GM19351 (cell line): ENCODE results near the gene POP4.
"Not testable (repeated sequence)": the region's sequence is repeated elsewhere in the genome, so short reads cannot be mapped to it uniquely, and the experiment has no call there.

Source experiments
- ATAC-seq: cut with Tn5 transposase; IDR thresholded peaks from one replicate; pipeline ENCODE4 v1.9.1; 2021; ENCODE audit warnings: mild to moderate bottlenecking, moderate library complexity; ENCODE audit not compliant: unreplicated experiment

The POP4 gene

DNA sequence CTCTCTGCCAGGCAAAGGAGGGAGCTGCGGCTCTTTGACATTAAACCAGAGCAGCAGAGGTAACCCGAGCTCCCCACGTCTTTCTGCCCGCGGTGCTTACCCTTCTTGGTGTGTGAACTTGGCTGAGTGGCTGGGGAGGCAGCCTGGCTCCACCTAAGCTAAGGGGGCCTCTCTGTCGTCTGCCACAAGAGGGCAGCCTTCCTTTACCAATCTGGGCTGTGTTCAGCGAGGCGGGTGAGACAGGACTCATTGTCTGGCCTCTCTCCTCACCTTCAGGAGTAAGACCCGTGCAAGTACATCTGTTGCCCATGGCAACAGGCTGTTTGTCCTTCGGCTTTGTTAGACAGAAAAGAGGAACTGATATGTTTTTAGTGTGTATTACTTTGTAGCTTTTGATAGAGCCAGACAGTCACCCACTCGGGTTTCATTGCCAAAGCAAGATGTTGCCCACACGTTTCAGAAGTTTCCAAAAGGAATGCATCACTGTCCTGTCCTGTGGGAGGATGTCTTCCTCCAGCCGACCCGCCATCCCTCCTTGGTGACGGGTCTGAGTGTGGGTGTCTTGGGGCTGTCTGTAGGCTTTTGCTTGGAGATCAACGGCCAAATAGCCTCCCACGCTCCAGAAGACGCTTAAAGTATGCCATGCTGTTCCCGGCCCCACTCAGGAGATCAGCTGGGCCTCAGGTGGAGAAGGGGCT lies 4.6 kb downstream of the POP4 start:
- ATAC-seq = peak; percentile 82

- ATAC-seq = no peak
Measured at GRCh38 chr19:29612121-29612520, 6.0 kb downstream of the POP4 start.

DNA sequence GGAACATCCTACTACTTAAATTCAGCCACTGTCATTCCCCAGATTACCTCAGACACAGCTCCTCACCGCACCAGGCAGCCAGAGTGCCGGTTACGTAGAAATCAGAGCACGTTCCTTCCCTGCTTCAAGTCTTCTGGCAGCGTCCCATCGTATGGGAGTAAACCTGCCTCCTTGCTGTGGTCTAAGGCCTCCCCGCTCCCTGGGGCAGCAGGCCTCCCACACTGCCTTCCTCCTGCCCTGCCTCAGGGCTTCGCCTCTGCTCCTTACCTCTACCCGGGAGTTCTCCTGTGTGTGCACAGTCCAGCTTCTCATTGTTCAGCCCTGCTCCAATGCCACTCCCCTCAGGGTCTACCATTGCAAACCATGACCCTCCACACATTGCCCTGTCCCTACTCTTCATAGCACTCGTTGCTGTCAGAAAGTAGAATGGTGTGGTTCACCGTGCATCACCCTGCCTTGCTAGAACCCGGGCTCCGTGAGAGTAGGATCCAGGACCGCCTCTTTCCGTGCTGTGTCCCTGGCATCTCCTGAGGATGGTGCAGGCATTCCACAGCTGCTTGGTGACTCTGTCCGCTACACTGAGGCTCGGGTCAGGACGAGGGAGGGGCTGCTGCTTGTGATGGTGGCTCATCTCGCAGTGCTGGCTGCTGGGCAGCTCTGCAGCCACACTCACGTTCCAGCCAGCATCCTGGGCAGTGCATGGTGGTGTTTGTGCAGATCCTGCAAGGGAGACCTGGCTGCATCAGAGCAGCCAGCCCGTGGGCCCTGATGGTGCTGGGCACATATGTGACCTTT lies 6.9 kb downstream of the POP4 start:
- no peak for ATAC-seq

- ATAC-seq = no peak
Measured at GRCh38 chr19:29614046-29614445, 8.0 kb downstream of the POP4 start.

- ATAC-seq = no peak
Measured at GRCh38 chr19:29614780-29615179, 8.7 kb downstream of the POP4 start.

- ATAC-seq = no peak
Measured at GRCh38 chr19:29615891-29616425, 9.9 kb downstream of the POP4 start.

GRCh38 chr19:29616541-29616940 lies 10.5 kb downstream of the POP4 start:
- no peak for ATAC-seq

- ATAC-seq = no peak
Measured at GRCh38 chr19:29617366-29618266, 11.5 kb downstream of the POP4 start.

DNA sequence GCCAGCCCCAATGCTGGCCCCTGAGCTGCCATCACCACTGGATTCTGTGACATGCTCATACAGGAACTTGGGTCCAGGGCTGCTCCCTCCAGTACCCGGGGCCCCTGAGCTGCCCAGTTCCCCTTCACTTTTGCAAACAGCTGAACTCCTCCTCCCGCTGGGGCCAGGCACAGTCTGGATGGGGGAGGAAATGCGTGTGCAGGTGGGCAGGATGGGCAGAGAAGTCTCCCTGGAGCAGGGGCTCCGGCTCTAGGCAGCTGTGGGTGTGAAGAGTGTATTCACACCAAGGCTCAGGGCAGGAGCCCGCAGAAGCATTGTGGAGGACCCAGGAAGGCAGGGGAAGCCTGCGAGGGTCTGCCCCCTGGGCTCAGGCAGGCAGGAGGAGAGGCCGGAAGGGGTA lies 12.4 kb downstream of the POP4 start:
- ATAC-seq = no peak

GRCh38 chr19:29618871-29619270 lies 12.8 kb downstream of the POP4 start:
- ATAC-seq = no peak

DNA sequence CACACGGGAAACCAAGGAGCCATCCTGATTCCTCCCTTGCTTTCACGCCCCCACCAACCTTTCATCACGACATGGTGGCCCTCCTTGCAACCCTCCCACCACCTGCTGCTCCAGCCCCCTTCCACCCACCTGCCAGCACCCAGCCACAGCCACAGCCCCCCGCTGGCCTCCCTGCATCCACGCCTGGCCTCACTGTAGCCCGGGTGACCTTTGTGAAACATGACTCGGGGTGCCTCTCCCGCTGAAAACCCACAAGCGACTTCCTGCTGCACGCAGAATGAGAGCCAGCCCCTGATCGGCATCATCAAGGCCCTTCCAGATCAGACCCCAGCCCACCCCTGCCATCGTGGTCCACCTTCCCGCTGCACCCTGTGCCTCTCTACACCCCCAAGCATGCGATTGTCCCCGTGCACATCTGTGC lies 14.9 kb downstream of the POP4 start:
- no peak for ATAC-seq

- ATAC-seq = no peak
Measured at GRCh38 chr19:29622166-29623070, 16.3 kb downstream of the POP4 start.

DNA sequence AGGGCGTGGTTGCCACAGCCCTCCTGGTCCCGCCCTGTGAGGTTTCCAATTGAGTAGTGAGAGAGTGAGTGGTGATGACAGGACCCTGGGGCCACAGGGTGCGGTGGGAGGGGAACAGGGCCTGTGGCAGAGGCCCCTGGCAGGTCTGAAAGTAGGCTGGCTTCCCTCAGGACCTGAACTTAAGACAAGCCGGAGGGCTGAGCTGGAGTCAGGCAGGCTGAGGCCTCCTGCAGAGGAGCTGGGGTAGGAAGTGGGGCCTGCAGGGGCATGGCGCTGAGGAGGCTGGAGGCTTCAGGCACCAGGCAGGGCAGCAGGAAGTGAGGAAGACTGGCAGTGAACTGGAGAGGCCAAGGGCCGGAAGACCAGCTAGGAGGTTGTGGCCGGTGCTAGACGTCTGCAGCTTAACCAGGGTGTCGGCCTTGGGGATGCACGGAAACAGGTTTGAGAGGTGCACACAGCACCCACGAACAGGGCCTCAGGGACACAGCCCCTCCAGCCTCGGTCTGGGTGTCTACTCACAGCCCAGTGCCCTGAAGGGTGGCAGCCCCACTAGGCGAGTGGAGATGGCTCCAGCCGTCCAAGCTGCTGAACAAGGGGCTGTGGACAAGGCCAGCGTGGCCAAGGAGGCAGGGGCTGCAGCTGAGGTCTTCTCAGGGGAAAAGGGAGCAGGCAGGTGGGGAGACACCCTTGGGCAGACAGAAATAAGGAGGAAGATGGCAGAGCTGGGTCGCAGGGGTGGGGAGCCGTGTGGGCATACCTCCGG lies 17.8 kb downstream of the POP4 start:
- peak; percentile 60 for ATAC-seq

- ATAC-seq = no peak
Measured at GRCh38 chr19:29624489-29625185, 18.6 kb downstream of the POP4 start.

DNA sequence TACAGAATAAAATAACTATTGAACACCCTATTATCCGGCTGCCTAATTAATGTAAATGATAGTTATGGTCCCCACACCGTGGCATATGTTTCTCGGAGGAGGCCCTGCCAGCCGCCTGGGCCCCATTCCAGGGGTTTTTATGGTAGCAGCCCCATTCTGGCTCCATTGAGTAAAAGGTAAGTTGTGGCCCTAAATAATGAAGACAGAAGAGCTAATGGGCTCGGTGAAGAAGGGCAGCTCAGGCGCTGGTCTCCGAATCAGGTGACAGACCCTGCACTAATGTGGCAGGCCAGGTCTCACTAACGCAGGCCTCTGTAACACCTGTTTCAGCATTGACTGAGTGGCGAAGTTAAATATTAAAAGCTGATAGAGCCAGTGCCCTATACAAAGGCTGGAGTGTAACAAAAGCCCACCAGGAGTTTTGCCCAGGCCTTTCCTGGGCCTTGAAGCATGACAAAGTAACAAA lies 19.1 kb downstream of the POP4 start:
- ATAC-seq = no peak

GRCh38 chr19:29626386-29626785 lies 20.3 kb downstream of the POP4 start:
- ATAC-seq = no peak

DNA sequence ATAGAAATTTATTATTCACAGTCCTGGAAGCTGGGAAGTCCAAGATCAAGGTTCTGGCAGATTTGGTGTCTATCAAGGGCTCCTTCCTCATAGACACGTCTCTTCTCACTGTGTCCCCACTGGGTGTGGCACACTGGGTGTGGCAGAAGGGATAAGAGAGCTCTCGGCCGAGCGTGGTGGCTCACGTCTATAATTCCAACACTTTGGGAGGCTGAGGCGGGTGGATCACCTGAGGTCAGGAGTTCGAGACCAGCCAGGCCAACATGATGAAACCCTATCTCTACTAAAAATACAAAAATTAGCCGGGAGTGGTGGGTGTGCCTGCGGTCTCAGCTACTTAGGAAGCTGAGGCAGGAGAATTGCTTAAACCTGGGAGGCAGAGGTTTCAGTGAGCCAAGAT lies 20.7 kb downstream of the POP4 start:
- not testable (repeated sequence) for ATAC-seq

DNA sequence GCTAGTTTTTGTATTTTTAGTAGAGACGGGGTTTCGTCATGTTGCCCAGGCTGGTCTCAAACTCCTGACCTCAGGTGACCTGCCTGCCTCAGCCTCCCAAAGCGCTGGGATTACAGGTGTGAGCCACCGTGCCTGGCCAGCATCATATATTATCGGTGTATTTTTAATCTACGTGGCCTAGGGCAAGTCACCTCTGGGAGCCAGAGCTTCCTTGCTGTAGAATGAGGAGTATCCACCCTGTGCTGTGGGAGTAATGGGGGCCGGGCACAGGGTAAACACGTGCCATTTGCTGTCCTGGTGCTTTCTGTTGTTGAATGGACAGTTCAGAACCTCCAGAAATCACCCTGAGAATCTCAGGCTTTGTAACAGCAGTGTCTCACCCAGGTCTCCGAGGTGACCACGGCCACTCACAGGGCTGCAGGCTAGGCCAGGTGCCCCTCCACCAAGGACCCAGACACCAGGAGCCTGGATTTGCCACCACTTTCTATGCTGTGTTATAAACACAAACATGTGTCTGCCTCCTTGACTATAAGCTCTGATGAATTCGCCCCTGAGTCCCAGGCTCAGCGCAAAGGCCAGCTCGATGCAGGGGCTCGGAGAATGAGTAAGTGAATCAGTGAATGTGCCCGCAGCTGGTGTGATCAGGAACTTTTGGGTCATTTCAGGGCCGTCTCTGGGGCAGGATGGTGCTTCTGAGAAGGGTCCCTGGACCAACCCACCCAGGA lies 22.7 kb downstream of the POP4 start:
- ATAC-seq = no peak
